Loucy (cell line): ENCODE data around the gene IL1R2.

Source experiments
- H2AFZ ChIP-seq: fragments of 200-600 bp; sonication (generic); 2 replicates; pipeline ENCODE4 v1.6.0; 2016; ENCODE audit warnings: antibody characterized with exemption, mild to moderate bottlenecking, low read length, moderate library complexity
- H3F3A ChIP-seq: fragments of 200-600 bp; 2 replicates; pipeline ENCODE4 v1.6.0; 2016; ENCODE audit warnings: antibody characterized with exemption, low read depth, mild to moderate bottlenecking
- H3K27me3 ChIP-seq: fragments of 200-600 bp; sonication (generic); 2 replicates; pipeline ENCODE4 v1.6.1; 2014; ENCODE audit warnings: low read length, mild to moderate bottlenecking; ENCODE audit not compliant: insufficient read depth, poor library complexity, severe bottlenecking
- H3K36me3 ChIP-seq: fragments of 200-600 bp; sonication (generic); 2 replicates; pipeline ENCODE4 v1.6.1; 2016; ENCODE audit warnings: low read length; ENCODE audit not compliant: insufficient read depth
- H3K4me1 ChIP-seq: fragments of 200-600 bp; sonication (generic); 2 replicates; pipeline ENCODE4 v1.5.1; 2014; ENCODE audit warnings: low read length, mild to moderate bottlenecking; ENCODE audit not compliant: insufficient read depth, poor library complexity, severe bottlenecking
- H3K4me2 ChIP-seq: fragments of 200-600 bp; sonication (generic); 2 replicates; pipeline ENCODE4 v1.6.0; 2014; ENCODE audit warnings: antibody characterized with exemption, low read length, low read depth, mild to moderate bottlenecking; ENCODE audit not compliant: poor library complexity, severe bottlenecking
- H3K4me3 ChIP-seq: fragments of 200-600 bp; sonication (generic); 2 replicates; pipeline ENCODE4 v1.5.1; 2014; ENCODE audit warnings: low read length, mild to moderate bottlenecking, mixed read lengths; ENCODE audit not compliant: poor library complexity, severe bottlenecking
- H3K79me2 ChIP-seq: fragments of 200-600 bp; sonication (generic); 2 replicates; pipeline ENCODE4 v1.6.1; 2014; ENCODE audit warnings: low read length; ENCODE audit not compliant: insufficient read depth
- H3K9ac ChIP-seq: fragments of 200-600 bp; sonication (generic); 2 replicates; pipeline ENCODE4 v1.6.0; 2014; ENCODE audit warnings: mild to moderate bottlenecking, low read depth, low read length, moderate library complexity; ENCODE audit not compliant: poor library complexity, severe bottlenecking
- H3K9me2 ChIP-seq: fragments of 200-600 bp; sonication (generic); replicated peaks from 2 replicates; pipeline ENCODE4 v1.6.1; 2016; ENCODE audit warnings: low read depth, low read length, mixed read lengths
- H3K9me3 ChIP-seq: fragments of 200-600 bp; sonication (generic); 2 replicates; pipeline ENCODE4 v1.6.1; 2014; ENCODE audit warnings: mild to moderate bottlenecking, antibody characterized with exemption, low read length, low read depth; ENCODE audit not compliant: insufficient read depth
- H4K20me1 ChIP-seq: fragments of 200-600 bp; sonication (generic); 2 replicates; pipeline ENCODE4 v1.6.0; 2014; ENCODE audit warnings: antibody characterized with exemption, low read length, mild to moderate bottlenecking; ENCODE audit not compliant: insufficient read depth, poor library complexity, severe bottlenecking
- CTCF ChIP-seq: fragments of 200-600 bp; sonication (generic); conservative IDR thresholded peaks from 2 replicates; pipeline ENCODE4 v1.5.1; 2014; ENCODE audit warnings: mild to moderate bottlenecking, antibody characterized with exemption, low read length
- EZH2phosphoT487 ChIP-seq: fragments of 200-600 bp; IDR thresholded peaks from 2 replicates; pipeline ENCODE4 v1.6.1; 2018; ENCODE audit warnings: antibody characterized with exemption, mild to moderate bottlenecking, moderate library complexity, borderline replicate concordance

The IL1R2 gene

GRCh38 chr2:102040229-102040628, 48.5 kb downstream of the IL1R2 start:
- TF ChIP-seq EZH2phosphoT487, result no peak
- no peak for TF ChIP-seq CTCF
- Histone ChIP-seq H3K36me3 (no peaks in the 10 kb centered on the region), H3K79me2 (no peaks in the 10 kb centered on the region), H3F3A (no peaks in the 10 kb centered on the region), H3K4me2 (no peak overlapping the region), H3K9ac (no peak overlapping the region), H3K4me1 (no peaks in the 10 kb centered on the region), H3K9me3 (no peaks in the 10 kb centered on the region), H3K9me2 (no peaks in the 10 kb centered on the region), H3K4me3 (no peak overlapping the region), H2AFZ (no peak overlapping the region), H3K27me3 (no peaks in the 10 kb centered on the region), H4K20me1 (no peaks in the 10 kb centered on the region)

DNA sequence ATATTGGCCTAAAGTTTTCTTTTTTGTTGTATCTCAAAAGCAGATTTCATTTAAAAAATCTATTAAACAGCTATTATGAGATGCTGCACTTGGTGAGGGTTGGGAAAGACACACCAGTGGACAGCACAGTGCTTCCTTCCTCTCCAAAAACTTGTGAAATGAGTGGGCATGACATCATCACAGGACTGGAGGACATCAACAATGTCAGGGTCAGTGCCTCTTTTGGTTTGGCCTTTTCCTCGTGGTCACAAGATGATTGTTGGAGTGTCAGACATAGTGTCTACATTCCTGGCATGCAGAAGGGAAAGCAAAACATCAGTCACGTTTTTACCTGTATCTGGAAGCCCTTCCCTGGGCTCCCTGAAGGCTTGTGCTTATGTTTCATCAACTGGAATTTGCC, 49.6 kb downstream of the IL1R2 start:
- Histone ChIP-seq H3K9me3 (no peaks in the 10 kb centered on the region), H4K20me1 (no peaks in the 10 kb centered on the region), H3F3A (no peaks in the 10 kb centered on the region), H3K4me1 (no peaks in the 10 kb centered on the region), H3K9ac (no peak overlapping the region), H3K4me3 (no peak overlapping the region), H2AFZ (no peak overlapping the region), H3K27me3 (no peaks in the 10 kb centered on the region), H3K4me2 (no peak overlapping the region), H3K36me3 (no peaks in the 10 kb centered on the region), H3K79me2 (no peaks in the 10 kb centered on the region), H3K9me2 (no peaks in the 10 kb centered on the region)
- TF ChIP-seq CTCF (no peak), EZH2phosphoT487 (no peak)

DNA sequence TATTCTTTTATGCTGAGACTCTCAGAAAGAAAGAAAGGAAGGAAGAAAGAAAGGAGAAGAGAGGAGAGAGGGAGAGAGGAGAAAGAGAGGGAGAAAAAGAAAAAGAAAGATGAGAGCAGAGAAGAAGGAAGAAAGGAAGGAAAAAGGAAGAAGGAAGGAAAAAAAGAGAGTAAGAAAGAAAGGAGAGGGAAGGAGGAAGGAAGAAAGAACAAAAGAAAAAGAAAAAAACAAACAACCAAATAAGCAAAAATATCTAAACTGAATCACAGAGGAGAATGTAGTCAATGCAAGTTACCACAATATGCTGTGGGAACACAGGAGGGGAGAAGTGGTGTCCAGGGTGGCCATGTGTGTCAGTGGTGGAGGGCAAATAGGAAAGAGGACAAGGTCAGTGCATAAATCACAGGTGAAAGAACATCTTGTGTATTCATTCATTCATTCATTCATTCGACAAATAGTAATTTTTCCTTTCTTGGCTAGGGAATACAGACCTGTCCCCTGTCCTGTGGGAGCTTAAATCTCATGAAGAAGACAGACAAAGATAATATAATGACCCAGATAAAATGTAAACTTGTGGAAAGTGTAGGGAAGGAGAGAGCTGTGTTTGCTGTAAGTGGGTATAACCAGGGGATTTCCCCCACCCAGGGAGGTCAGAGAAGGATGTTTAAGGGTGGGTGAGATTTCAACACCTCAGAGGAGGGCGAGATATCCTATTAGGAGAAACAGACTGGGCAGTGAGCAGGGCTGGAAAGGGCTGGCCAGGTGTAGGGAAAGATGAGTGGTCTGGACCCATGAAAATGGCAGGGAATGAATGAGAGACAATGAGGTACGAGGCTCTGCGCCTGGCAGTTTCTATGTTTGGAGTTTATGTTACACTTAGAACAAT, 50.7 kb downstream of the IL1R2 start:
- no peaks in the 10 kb centered on the region for H3K4me1 ChIP-seq
- H3K79me2 ChIP-seq, result no peaks in the 10 kb centered on the region
- no peaks in the 10 kb centered on the region for H4K20me1 ChIP-seq
- no peaks in the 10 kb centered on the region for H3K9me3 ChIP-seq
- H3K4me2 ChIP-seq, result no peak overlapping the region
- H3K36me3 ChIP-seq, result no peaks in the 10 kb centered on the region
- TF ChIP-seq EZH2phosphoT487 (no peak), CTCF (no peak)
- no peaks in the 10 kb centered on the region for H3K9me2 ChIP-seq
- H3K9ac ChIP-seq, result no peak overlapping the region
- no peaks in the 10 kb centered on the region for H3K27me3 ChIP-seq
- H2AFZ ChIP-seq, result no peak overlapping the region
- no peaks in the 10 kb centered on the region for H3F3A ChIP-seq
- H3K4me3 ChIP-seq, result no peak overlapping the region
